ENCODE measurements around the gene MR1.

Gene MR1

DNA sequence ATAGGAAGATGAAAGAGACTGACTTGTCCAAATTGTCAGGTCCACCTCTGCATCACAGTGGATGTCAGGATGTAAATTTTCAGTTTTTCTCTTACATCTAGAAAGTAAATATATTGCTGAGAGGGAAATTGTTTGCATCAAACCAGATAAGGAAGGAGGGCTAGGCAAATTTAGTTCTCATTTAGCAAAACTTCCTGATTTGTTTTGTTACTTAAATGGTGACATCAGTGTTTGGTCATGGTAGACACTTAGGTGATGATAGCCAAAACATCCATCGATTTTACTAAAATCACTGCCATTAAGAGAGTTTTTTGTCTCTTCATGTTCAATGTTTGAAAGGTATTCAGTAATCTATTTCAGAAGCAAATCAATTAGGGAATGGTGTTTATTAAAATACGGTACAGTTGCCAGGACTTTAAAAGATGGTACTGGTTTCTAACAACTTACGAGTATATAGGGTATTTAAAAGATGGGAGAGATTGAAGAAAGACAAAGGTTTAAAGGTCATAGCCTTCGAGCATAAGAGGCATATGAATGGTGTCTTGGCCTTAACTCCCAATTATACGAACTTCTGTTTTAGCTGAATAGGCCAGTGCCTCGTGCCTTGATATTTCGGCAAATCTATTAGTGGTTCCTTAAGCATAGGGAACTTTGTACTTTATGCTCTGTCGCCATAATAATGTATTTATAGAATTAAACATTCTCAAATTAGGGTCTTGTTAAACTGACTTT, 57.7 kb downstream of the MR1 start:
- DNase-seq (ENCODE audit: low read depth in 2 of 2): no peak

DNA sequence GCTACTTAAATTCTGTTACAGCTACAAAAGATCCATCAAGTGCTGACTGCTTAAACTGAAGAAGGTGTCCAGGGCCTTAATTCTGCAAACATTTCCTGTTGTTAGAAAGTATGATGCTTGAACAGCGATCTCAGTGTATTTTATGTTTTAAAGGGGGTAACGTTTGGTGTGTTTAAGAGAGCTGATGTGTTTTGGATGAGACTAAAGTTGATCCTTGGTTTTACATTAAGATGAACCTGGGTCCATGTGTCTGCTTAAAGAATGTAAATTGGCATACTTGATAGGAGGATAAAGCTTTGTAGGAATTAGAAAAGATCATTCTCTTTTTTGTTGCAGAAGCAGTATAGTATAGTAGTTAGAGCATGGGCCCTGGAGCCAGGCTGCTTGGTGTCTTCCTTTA, 58.3 kb downstream of the MR1 start:
- DNase-seq (ENCODE audit: low read depth in 2 of 2): no peak

DNA sequence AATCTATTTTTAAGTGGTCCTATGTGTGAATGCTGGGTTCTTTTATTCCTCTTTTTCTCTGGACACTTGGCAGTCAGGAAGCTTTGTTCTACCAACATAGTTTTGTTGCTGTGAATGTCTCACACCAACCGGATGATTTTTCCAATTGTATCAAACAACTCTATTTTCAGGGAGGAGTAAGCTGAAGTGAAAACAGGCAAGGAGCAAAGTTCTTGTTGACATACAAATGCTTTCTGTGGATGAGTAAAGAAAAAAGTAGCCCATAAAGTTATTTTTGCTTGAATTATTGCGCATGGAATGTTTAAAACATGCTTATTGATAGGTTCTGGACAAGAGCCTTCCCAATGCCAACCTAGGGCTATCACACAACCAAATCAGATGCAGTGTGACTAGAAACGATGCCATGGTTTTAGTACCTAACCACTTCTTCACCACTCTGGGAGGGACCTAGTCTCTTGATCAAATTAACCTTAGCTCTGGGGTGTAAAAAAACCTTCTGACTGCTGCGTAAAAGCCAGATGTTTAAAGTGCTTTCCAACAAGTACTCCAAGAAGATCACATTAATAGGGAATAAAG, 59.2 kb downstream of the MR1 start:
- DNase-seq (ENCODE audit: low read depth in 2 of 2): no peak

DNA sequence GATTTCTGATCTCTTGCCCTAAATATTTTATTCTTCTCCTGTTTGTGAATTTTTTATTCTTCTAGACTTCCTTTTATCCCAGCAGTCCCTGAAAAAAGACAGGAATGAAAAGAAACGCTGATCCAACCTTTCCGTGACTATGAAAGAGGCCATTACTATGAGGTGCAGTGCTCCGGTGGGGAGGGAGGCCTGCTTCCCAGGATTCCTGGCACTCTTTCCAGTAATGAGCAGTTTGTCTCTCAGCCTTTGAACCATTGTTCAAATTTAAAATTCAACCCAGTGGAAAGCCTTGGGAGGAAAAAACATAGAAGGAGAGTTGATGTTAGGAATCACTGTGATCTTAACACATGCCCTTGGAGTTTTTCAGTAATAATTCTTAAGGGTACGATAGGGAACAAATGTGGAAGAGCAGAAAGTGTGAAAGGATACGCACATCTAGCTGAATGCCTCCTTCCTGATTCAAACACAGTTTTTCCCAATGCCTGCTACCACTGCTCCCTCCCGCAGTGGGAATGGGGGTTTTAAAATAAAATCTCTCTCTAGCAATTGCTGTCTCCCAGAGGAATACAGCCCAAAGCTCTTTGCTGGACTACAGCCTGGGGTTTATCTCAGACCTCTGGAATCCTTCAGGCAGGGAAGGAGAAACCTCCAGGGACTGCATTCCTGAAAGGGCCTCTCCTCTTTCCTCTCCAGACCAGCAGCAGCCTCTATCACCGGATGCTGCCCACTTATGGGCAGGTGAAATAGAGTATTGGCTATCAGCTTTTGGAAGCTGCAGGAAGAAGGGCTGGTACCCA, 60.8 kb downstream of the MR1 start:
- DNase-seq (ENCODE audit: low read depth in 2 of 2): no peak

DNA sequence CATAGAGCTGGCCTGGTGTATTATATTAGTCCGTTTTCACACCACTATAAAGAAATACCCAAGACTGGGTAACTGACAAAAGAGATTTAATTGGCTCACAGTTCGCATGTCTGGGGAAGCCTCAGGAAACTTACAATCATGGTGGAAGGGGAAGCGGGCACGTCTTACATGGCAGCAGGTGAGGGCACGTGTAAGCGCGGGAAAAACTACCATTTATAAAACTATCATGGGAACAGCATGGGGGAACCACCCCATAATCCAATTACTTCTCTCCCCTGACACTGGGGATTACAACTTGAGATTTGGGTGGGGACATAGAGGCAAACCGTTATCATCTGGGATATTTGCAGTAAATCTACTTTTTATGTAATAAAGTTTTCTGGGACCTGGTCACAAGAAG, 61.5 kb downstream of the MR1 start:
- DNase-seq (ENCODE audit: low read depth in 2 of 2): no peak

- no peak for DNase-seq (ENCODE audit: low read depth in 2 of 2)
These were observed 62.0 kb downstream of the MR1 start for GRCh38 chr1:181095763-181096184.

GRCh38 chr1:181097242-181097641, 63.5 kb downstream of the MR1 start:
- no peak for DNase-seq (ENCODE audit: low read depth in 2 of 2)

DNA sequence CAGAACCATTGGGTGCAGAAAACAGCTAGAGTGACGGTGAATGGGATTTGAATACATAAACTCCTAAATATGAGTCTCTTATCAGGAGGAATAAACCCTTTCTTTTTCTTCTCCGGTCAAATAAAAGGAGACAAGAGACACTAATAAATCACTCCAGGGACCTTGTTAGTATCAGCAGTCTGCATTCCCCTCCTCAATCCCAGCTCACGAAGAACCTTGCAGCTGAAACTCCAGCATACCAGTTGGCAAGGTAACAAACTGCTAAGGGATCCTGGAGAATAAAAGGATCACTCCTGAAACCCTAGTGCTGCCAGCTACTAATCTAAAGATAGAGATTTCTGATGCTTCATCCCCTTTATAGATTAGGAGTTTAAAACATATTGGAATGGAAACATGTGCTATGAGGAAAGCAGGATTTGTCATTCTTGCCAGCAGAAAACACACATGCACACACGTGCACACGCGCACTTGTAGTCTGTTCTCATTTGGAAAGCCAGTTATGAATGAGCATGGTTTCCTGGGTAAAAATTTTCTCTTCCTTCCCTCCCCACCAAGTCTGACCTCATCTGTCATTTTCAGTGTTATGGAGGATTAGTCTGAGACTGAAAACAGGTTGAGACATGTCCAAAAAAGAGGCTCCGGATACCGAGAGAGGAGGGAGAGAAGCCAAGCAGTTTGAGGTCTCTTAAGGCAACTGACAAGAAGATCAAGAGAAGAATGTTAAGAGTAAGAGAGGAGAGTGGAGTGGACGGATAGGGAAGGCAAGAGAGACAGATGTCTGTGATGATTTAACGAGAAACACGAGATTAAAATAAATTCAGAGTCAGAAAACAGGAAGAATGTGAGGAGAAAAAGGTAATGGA, 65.6 kb downstream of the MR1 start:
- DNase-seq (ENCODE audit: low read depth in 2 of 2): no peak

GRCh38 chr1:181100015-181100905, 66.5 kb downstream of the MR1 start:
- DNase-seq (ENCODE audit: low read depth in 2 of 2): peak in 1 of 2 donors; percentile 14

- DNase-seq (ENCODE audit: low read depth in 2 of 2): no peak
These were observed 67.2 kb downstream of the MR1 start for GRCh38 chr1:181100934-181101333.

GRCh38 chr1:181101581-181102226, 67.9 kb downstream of the MR1 start:
- no peak for DNase-seq (ENCODE audit: low read depth in 2 of 2)

- DNase-seq (ENCODE audit: low read depth in 2 of 2): no peak
These were observed 69.1 kb downstream of the MR1 start for GRCh38 chr1:181102841-181103240.

DNA sequence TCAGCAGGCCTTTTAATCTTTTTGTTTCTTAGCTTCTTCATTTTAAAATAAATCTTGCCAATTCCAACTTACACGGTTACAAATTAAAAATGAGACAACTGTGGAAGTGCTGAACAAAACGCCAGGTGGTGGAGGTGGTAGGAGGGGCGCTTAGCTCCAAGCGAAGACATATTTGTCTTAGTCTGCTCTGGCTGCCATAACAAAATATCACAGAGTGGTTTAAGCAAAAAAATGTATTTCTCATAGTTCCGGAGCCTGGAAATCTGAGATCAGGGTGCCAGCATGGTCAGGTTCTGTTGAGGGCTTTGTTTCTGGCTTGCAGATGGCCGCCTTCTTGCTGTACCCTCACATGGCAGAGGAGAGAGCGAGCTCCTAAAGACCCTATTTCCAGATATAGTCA, 69.6 kb downstream of the MR1 start:
- no peak for DNase-seq (ENCODE audit: low read depth in 2 of 2)

- peak in 1 of 2 donors; percentile 5 for DNase-seq (ENCODE audit: low read depth in 2 of 2)
These were observed 70.4 kb downstream of the MR1 start for GRCh38 chr1:181104042-181104789.

- no peak for DNase-seq (ENCODE audit: low read depth in 2 of 2)
These were observed 71.0 kb downstream of the MR1 start for GRCh38 chr1:181104790-181105133.

DNA sequence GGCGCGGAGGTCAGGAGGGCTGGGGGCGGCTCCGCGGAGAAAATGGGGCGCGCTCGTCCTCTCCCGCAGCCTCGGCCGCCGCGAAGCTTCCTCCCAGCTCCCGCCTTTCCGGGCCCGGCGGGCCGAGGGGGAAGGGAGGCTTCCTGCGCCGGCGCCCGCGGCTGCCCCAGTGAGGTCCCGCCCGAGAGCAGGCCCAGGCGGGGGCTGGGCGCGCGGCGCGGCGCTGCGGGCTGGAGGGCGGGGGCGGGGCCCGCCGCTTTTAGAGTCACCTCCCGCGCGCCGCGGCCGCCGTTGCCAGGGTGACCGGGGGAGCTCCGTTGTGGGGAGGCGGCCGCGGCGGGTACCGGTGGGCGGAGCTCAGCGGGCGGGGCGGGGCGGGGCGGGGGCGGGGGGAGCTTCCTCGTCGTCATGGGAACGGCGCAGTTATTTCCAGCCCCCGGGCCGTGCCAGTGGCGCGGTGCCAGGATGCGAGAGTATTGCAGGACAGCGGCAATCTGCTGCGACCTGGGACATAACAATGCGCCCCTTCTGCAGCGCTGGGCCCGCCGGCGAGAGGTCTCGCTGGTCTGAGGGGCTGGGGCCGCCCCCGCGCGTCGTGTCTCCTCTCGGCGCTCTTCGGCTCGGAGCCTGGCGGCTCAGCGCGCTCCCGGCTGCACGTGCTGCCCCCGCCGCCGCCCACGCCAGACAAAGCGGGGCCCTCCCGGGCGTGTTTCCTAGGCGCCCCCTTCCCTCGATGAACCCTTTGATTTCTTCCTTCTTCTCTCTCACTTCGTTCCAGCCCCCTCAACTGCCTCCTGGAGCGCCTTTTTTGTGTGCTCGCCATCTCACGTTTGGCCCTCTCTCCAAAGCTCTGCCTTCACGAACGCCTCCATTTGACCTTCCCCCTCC, 71.6 kb downstream of the MR1 start:
- DNase-seq (ENCODE audit: low read depth in 2 of 2): peak; percentile 91 to 93

- no peak for DNase-seq (ENCODE audit: low read depth in 2 of 2)
These were observed 72.2 kb downstream of the MR1 start for GRCh38 chr1:181106022-181106312.

- DNase-seq (ENCODE audit: low read depth in 2 of 2): no peak
These were observed 72.7 kb downstream of the MR1 start for GRCh38 chr1:181106479-181106878.

DNA sequence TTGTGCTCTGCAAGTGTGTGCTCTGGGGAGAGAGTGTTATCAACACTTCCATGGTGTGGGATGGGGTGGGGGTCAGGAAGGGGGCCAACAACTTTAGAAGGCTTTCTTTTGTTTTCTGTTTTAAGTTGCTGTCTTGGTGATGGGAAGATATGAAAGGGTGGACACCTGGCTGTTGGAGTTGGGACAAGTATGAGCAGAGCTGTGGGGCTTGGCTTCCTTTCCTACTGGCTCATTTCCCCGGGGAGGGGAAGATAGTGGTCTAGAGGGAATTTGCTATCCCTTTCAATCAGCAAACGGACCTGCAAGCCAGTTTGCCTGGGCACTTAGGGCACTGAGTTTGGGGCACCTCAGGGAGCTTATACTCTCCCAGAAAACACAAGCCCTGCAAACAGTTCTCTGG, 73.9 kb downstream of the MR1 start:
- DNase-seq (ENCODE audit: low read depth in 2 of 2): no peak

Measured in activated CD8-positive, alpha-beta memory T cell treated with anti-CD3 and anti-CD28 coated beads for 4 hours (primary cell).